Measurements from ENCODE around the gene AOAH.

DNA sequence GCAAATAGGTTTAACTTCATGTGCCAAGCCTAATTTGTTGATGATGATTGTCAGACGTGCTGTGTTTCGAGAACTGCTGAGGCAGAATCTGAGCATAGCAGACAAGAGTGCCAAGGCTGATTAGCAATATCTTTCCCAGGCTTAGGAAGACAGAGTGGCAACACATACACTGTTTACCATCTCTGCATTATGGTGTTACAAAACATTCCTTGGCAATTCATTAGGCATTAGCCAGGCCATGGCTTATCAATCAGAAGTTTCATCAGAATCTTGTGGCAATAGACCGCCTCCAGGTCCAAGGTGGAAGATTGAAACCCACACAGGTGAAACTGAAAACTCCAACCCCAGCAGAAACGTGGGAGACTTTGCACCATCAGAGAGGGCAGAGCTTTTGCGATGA lies 148.5 kb downstream of the AOAH start:
- TF ChIP-seq, protein P1, sequence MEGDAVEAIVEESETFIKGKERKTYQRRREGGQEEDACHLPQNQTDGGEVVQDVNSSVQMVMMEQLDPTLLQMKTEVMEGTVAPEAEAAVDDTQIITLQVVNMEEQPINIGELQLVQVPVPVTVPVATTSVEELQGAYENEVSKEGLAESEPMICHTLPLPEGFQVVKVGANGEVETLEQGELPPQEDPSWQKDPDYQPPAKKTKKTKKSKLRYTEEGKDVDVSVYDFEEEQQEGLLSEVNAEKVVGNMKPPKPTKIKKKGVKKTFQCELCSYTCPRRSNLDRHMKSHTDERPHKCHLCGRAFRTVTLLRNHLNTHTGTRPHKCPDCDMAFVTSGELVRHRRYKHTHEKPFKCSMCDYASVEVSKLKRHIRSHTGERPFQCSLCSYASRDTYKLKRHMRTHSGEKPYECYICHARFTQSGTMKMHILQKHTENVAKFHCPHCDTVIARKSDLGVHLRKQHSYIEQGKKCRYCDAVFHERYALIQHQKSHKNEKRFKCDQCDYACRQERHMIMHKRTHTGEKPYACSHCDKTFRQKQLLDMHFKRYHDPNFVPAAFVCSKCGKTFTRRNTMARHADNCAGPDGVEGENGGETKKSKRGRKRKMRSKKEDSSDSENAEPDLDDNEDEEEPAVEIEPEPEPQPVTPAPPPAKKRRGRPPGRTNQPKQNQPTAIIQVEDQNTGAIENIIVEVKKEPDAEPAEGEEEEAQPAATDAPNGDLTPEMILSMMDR (IDR thresholded peaks at IDR 0.05) = no peak
- no peak for TF ChIP-seq POLR2A (IDR thresholded peaks at IDR 0.05)
